SK-N-MC (cell line): ENCODE measurements around the gene TRIM33.

Experiments
- DNase-seq: peaks from one replicate; pipeline ENCODE4 v3.0.0-alpha.2; 2011; ENCODE audit warnings: low read depth, low spot score
- H3K27ac ChIP-seq: fragments of 200-600 bp; sonication (generic); 2 replicates; pipeline ENCODE4 v1.5.1; 2016; ENCODE audit warnings: mixed run types
- H3K36me3 ChIP-seq: fragments of 200-600 bp; sonication (generic); 2 replicates; pipeline ENCODE4 v1.6.1; 2017; ENCODE audit warnings: antibody characterized with exemption, low read length, mixed read lengths; ENCODE audit not compliant: insufficient read depth
- H3K4me3 ChIP-seq: fragments of 200-600 bp; sonication (generic); 2 replicates; pipeline ENCODE4 v1.5.1; 2016
- H3K9ac ChIP-seq: fragments of 200-600 bp; sonication (generic); 2 replicates; pipeline ENCODE4 v1.8.0; 2017; ENCODE audit warnings: mixed run types, mixed read lengths; ENCODE audit not compliant: insufficient read length
- H3K9me3 ChIP-seq: fragments of 200-600 bp; sonication (generic); 2 replicates; pipeline ENCODE4 v1.6.1; 2017; ENCODE audit warnings: low read depth, mild to moderate bottlenecking, antibody characterized with exemption, low read length, moderate library complexity, mixed read lengths
- EZH2 ChIP-seq: fragments of 200-600 bp; sonication (generic); IDR thresholded peaks from one replicate; pipeline ENCODE4 v1.6.1; 2017; ENCODE audit warnings: antibody characterized with exemption
- FOXP2 ChIP-seq: optimal IDR thresholded peaks from 2 replicates; pipeline ENCODE3; 2011; ENCODE audit warnings: mild to moderate bottlenecking, moderate library complexity; ENCODE audit not compliant: insufficient read depth; ENCODE audit errors: extremely low read length, control extremely low read depth
- POLR2AphosphoS5 ChIP-seq: IDR thresholded peaks from 2 replicates; pipeline ENCODE4 v1.6.1; 2012; ENCODE audit warnings: mild to moderate bottlenecking, low read depth, low read length, borderline replicate concordance

TRIM33 gene

DNA sequence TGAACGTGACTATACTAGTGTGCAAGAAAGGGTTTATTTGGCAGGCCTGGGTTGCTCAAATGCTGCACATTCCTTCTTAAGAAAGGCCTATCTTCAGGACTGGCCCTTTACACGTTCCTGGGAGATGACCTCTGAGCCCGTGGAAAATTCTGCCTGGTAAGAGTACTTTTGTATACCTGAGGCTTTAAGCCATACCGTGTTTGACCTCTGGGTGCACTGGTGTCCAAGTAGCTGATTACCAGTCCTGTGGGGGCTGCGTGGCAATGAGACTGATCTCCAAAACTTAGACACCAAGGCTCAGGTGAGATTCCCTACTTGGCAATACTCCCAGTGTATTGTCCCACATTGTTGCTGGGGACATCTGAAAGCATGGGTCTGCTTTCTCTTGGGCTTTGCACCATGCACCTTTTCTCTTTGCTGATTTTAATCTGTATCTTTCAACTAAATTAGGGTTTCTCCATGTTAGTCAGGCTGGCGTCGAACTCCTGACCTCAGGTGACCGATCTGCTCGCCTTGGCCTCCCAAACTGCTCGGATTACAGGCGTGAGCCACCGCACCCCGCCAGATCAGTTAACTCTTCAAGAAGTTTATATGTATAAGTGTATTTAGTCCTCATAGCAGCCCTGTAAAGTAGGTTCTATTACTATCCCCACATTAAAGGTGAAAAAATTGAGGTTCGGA lies 44.5 kb downstream of the TRIM33 start:
- no peak overlapping the region for H3K9ac ChIP-seq
- peaks cover 26% of the 10 kb centered on the region for H3K36me3 ChIP-seq
- no peak overlapping the region for H3K4me3 ChIP-seq
- DNase-seq = no peak
- H3K27ac ChIP-seq = no peak overlapping the region
- TF ChIP-seq FOXP2 (no peak), POLR2AphosphoS5 (no peak), EZH2 (no peak)
- no peaks in the 10 kb centered on the region for H3K9me3 ChIP-seq

DNA sequence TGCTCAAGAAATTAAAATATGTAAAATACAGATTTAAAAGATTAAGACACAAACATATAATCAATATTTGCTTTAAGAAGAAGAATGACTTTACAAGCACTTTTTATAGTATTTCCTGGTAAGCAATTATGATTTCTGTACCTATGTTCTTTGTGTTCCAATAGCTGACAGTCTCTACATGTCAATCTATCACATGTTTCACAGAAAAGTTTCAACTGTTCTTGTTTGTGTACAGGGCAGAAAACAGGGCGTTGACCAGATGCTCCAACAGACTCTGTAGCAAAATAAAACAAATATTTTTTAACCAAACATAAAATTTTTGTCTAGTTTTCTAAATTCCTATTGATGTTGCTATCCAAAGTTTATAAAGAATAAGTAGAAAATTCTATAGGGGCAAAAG lies 48.0 kb downstream of the TRIM33 start:
- TF ChIP-seq EZH2 = no peak
- TF ChIP-seq POLR2AphosphoS5 = no peak
- TF ChIP-seq FOXP2 = no peak
- Histone ChIP-seq H3K9ac (no peak overlapping the region), H3K9me3 (0 out of 2 replicates have a peak, but pooled peaks cover 9% of the 10 kb centered on the region), H3K36me3 (peaks cover 58% of the 10 kb centered on the region), H3K4me3 (no peak overlapping the region), H3K27ac (no peak overlapping the region)
- DNase-seq = no peak

DNA sequence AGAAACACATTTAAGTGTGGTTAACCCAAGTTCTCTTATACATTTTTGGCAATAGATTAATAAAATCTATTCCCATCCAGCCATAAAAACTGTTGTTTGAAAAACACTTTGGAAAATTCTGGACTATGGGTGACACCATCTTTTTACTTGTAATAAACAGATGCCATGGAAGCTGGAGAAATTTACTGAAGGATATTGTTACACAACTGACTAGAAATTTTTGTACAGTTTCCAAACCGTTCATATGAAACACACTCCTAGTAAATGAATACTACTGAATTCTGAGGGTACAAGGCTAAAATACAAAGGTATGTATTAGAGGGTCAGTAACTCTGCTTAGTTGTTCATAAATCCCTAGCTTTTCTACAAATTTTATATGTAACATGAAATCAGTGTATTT lies 48.7 kb downstream of the TRIM33 start:
- peaks cover 64% of the 10 kb centered on the region for H3K36me3 ChIP-seq
- TF ChIP-seq EZH2 (no peak), FOXP2 (no peak), POLR2AphosphoS5 (no peak)
- 0 out of 2 replicates have a peak, but pooled peaks cover 9% of the 10 kb centered on the region for H3K9me3 ChIP-seq
- H3K9ac ChIP-seq = no peak overlapping the region
- no peak for DNase-seq
- H3K27ac ChIP-seq = no peak overlapping the region
- no peak overlapping the region for H3K4me3 ChIP-seq

DNA sequence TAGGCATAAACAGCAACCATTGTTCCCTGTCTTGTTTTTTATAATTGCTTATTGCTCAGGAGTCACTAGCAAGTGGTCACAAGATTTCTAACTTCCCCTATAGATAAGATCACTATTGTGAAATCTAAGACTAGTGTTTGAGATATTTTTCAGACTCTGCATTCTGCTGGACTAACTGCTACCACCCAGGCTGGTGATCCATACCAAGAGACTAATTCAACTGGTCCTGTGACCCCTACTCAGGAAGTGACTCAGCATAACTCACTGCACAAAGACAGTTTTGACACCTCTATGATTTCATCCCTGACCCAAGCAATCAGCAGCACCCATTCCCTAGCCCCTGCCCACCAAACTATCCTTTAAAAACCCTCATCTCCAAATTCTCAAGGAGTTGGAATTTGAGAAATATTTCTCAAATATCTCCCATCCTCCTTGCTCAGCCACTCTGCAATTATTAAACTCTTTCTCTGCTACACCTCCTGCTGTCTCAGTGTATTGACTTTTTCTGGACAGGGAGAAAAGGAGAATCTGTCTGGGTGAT lies 52.7 kb downstream of the TRIM33 start:
- DNase-seq = no peak
- Histone ChIP-seq H3K9ac (no peak overlapping the region), H3K9me3 (0 out of 2 replicates have a peak, but pooled peaks cover 9% of the 10 kb centered on the region), H3K27ac (no peak overlapping the region), H3K36me3 (peaks cover 95% of the 10 kb centered on the region), H3K4me3 (no peak overlapping the region)
- TF ChIP-seq FOXP2 (no peak), POLR2AphosphoS5 (no peak), EZH2 (no peak)

DNA sequence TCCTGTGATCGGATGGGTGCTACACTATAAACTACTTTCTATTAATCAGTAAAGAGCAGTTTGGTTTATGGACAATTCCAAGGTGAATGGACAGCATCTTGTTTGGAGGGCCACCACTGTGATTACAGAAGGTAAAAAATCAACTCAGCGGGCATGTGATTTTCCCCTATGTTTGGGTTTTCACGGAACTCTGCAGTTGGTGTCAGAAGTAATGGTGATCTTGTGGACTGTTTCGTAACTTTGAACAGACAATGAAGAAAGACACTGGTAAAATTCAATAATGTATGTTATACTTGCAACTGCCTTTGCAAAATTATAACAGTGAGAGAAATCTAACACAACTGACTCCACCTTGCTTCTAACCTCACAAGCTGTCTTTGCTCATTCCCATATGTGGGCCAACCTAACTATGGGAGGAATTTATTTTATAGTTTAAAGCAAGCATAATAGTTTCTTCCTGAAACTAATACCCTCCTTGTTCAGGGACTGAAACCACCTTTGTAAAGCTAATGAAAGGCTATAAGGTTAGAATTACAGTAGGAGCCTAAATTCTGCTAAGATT lies 53.2 kb downstream of the TRIM33 start:
- peaks cover 95% of the 10 kb centered on the region for H3K36me3 ChIP-seq
- TF ChIP-seq EZH2 (no peak), FOXP2 (no peak), POLR2AphosphoS5 (no peak)
- H3K9me3 ChIP-seq = 0 out of 2 replicates have a peak, but pooled peaks cover 9% of the 10 kb centered on the region
- H3K27ac ChIP-seq = no peak overlapping the region
- DNase-seq = no peak
- H3K4me3 ChIP-seq = no peak overlapping the region
- no peak overlapping the region for H3K9ac ChIP-seq

DNA sequence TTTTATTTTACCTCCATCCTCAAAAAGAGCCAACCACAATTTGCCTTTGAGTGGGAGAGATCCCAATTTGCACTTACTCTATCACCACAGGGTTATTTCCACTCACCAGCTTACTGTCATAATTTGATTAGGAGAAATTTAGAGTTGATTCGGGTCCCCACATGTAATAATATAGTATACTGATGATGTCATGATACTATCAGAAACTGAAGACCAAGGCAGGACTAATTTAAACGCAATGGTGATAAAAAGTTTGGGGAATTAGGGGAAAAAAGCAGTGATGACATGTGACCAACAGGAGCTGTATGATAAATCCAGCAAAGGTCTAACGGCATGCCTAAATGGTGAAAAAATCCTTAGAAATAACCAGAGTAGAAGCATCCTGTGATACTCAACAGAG lies 54.4 kb downstream of the TRIM33 start:
- H3K9ac ChIP-seq = no peak overlapping the region
- 0 out of 2 replicates have a peak, but pooled peaks cover 9% of the 10 kb centered on the region for H3K9me3 ChIP-seq
- peaks cover 88% of the 10 kb centered on the region for H3K36me3 ChIP-seq
- no peak for TF ChIP-seq POLR2AphosphoS5
- no peak for TF ChIP-seq FOXP2
- no peak for TF ChIP-seq EZH2
- DNase-seq = no peak
- H3K27ac ChIP-seq = no peak overlapping the region
- no peak overlapping the region for H3K4me3 ChIP-seq

DNA sequence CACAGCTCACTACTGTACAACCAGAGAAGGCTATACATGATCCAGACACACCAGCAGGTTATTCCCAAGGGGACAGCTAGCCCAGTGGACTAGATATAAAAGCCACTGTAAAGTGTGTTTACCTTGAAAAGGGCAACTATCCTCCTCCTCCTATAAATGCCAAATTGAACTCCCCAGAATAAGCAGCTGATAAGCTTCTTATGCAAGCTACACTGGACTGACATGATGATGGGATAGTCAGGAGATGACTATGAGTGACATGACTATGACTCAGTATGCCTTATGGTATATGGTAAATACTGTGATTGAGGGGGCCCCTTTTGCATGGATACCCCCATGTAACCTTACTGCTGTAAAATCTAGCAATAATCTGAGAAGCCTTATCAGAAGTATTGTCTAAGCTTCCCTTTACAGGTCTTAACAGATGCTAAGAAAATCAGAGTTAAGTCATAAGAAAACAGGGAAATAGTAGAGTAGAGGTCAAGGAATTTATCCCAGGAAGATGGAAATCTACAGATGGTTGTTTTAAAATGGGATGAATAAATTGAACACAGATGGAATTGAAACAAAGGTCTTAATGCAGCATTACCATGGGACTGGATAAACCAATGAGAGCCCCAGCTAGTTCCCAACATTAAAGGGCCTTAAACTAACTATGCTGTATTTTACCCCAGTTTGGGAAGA lies 55.8 kb downstream of the TRIM33 start:
- H3K9me3 ChIP-seq = 0 out of 2 replicates have a peak, but pooled peaks cover 9% of the 10 kb centered on the region
- H3K27ac ChIP-seq = no peak overlapping the region
- H3K36me3 ChIP-seq = peaks cover 85% of the 10 kb centered on the region
- no peak for DNase-seq
- no peak overlapping the region for H3K9ac ChIP-seq
- no peak for TF ChIP-seq EZH2
- no peak for TF ChIP-seq FOXP2
- TF ChIP-seq POLR2AphosphoS5 = no peak
- no peak overlapping the region for H3K4me3 ChIP-seq

DNA sequence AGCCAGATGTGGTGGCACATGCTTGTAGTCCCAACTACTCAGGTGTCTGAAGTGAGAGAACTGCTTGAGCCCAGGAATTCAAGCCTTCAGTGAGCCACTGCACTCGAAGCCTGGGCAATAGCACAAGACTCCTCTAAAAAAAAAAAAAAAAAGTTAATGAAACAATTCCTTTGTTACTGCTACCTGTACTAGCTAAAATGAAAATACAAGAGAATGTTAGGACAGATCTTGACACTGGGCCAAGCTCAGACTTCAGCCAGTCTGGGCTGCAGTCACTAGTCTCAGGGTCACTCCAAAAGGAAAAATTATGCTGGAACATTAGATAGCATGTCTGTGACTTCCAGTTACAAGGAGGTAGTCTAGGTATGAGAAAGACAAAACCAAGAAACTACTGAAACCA lies 56.5 kb downstream of the TRIM33 start:
- no peak for DNase-seq
- H3K36me3 ChIP-seq = peaks cover 78% of the 10 kb centered on the region
- H3K27ac ChIP-seq = no peak overlapping the region
- TF ChIP-seq EZH2 (no peak), POLR2AphosphoS5 (no peak), FOXP2 (no peak)
- H3K4me3 ChIP-seq = no peak overlapping the region
- H3K9ac ChIP-seq = no peak overlapping the region
- 0 out of 2 replicates have a peak, but pooled peaks cover 9% of the 10 kb centered on the region for H3K9me3 ChIP-seq
